Measurements from ENCODE around the gene MIEN1. TPM values are rescaled to one million over a fixed set of nuclear protein-coding genes. Genes with fewer than 3 reads are reported as not detected.

MIEN1 gene
- total and polyA plus RNA-seq, 2 donors (not counting 1 experiment from before 2014, with no cell fraction given): 41.1 to 63.2 TPM

DNA sequence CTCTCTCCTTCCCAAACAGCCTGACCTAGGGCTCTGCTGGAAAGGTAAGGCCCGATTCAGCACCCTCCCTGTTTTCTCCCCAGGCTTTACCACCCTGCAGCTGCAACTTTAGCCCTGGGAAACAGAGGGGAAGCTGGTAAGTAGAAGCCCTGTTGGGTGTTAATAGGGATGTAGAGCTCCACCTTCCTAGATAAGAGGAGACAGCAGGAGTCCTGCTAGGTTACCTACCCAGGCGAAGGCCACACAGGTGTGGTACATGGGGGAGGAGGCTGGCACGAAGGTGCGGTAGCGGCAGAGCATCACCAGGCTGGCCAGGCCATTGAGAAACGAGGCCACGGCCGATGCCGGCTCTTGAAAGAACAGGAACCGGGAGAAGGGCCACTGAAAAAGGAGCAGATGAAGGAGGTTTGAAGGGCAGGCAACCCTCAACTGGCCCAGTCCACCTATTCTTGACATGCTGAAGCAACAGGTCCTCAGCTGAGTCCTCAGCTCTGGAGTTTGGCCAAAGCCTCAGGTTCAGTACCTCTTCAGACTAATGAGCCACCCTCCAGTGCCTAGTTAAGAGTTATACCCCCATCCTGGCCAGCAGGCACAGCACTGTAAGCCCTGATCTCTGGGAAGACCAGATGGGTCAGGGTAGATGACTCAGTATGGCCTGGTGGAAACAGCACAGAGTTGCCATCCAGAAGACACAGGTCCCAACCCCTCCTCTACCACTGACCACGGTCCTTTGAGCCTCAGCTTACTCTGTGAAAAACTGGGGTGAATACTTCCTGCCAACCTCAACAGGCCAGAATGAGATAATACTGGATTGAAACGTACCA is 45.8 kb downstream of the MIEN1 start:
- WGBS (ENCODE audit: insufficient coverage): 94% methylated on average over 11 of the region's 12 CpGs
- CTCF ChIA-PET: interaction anchor here (0.9 to 1.4 kb wide), 2 partner anchors 8 to 12 kb away, joined by 3 to 6 read pairs; no protein-coding TSS in a partner anchor
- no peak for ATAC-seq (ENCODE audit: low read depth)
- H3K27me3 Mint-ChIP-seq: no peaks in the 10 kb centered on the region
- Histone ChIP-seq H3K4me3 (ENCODE audit: control extremely low read depth in 1 of 5, extremely low read depth in 1 of 5, insufficient read depth in 1 of 5, low read depth in 2 of 5, low read length in 4 of 5) (no peak overlapping the region), H3K27ac (ENCODE audit: low read length in 2 of 2) (no peak overlapping the region), H3K9me3 (ENCODE audit: control extremely low read depth in 1 of 3, control insufficient read depth in 2 of 3, insufficient read depth in 1 of 3, low read length in 2 of 3) (no peaks in the 10 kb centered on the region), H3K36me3 (replicated peaks in 1 of 2; ENCODE audit: control extremely low read depth in 1 of 2, control insufficient read depth in 1 of 2, extremely low read depth in 1 of 2, insufficient read depth in 2 of 2, low read length in 1 of 2) (peaks cover 0 to 16% of the 10 kb centered on the region in 2 experiments), H2AFZ (ENCODE audit: insufficient read depth, low read depth, low read length, poor library complexity, severe bottlenecking) (no peak overlapping the region), H3K27me3 (replicated peaks in 1 of 4; ENCODE audit: control extremely low read depth in 1 of 4, control insufficient read depth in 3 of 4, insufficient read depth in 4 of 4, low read length in 3 of 4) (no peaks in the 10 kb centered on the region), H3K4me2 (replicated peaks; ENCODE audit: low read depth, low read length, poor library complexity, severe bottlenecking) (no peak overlapping the region), H3K79me2 (ENCODE audit: control insufficient read depth, insufficient read depth, low read length) (no peaks in the 10 kb centered on the region), H3K4me1 (ENCODE audit: control insufficient read depth in 2 of 2, insufficient read depth in 2 of 2, low read length in 2 of 2) (peaks cover 26 to 33% of the 10 kb centered on the region in 2 donors), H3K9ac (ENCODE audit: low read length) (no peak overlapping the region), H4K20me1 (ENCODE audit: control insufficient read depth, insufficient read depth, low read length, poor library complexity, severe bottlenecking) (no peaks in the 10 kb centered on the region)
- peaks cover 35% of the 10 kb centered on the region for H3K4me1 Mint-ChIP-seq
- no peak overlapping the region for H3K4me3 Mint-ChIP-seq
- TF ChIP-seq EZH2 (IDR thresholded peaks at IDR 0.05; ENCODE audit: borderline replicate concordance, insufficient read depth, low read depth, low read length, poor library complexity, severe bottlenecking): no peak
- TF ChIP-seq, protein P1, sequence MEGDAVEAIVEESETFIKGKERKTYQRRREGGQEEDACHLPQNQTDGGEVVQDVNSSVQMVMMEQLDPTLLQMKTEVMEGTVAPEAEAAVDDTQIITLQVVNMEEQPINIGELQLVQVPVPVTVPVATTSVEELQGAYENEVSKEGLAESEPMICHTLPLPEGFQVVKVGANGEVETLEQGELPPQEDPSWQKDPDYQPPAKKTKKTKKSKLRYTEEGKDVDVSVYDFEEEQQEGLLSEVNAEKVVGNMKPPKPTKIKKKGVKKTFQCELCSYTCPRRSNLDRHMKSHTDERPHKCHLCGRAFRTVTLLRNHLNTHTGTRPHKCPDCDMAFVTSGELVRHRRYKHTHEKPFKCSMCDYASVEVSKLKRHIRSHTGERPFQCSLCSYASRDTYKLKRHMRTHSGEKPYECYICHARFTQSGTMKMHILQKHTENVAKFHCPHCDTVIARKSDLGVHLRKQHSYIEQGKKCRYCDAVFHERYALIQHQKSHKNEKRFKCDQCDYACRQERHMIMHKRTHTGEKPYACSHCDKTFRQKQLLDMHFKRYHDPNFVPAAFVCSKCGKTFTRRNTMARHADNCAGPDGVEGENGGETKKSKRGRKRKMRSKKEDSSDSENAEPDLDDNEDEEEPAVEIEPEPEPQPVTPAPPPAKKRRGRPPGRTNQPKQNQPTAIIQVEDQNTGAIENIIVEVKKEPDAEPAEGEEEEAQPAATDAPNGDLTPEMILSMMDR (IDR thresholded peaks at IDR 0.05): no peak
- POLR2A ChIA-PET: interaction anchor here (0.6 kb wide), 1 partner anchor 130 kb away, joined by 6 read pairs; no protein-coding TSS in a partner anchor
- intact Hi-C loops (cut with micrococcal nuclease): loop anchor here (5.0 kb wide), 1 partner anchor 222 kb away; the partner anchor contains the start of gene CDK12
- H3K9me3 Mint-ChIP-seq (ENCODE audit: insufficient read depth): no peaks in the 10 kb centered on the region
- no peak overlapping the region for H3K27ac Mint-ChIP-seq
- no peak for DNase-seq
